Activated naive CD4-positive, alpha-beta T cell (primary cell): ENCODE results near the gene APLNR.

ENCODE experiments used
- DNase-seq, 4 experiments: peaks; one replicate each; lab custom pipeline; 2025; lab: John Stamatoyannopoulos, UW

Gene APLNR

DNA sequence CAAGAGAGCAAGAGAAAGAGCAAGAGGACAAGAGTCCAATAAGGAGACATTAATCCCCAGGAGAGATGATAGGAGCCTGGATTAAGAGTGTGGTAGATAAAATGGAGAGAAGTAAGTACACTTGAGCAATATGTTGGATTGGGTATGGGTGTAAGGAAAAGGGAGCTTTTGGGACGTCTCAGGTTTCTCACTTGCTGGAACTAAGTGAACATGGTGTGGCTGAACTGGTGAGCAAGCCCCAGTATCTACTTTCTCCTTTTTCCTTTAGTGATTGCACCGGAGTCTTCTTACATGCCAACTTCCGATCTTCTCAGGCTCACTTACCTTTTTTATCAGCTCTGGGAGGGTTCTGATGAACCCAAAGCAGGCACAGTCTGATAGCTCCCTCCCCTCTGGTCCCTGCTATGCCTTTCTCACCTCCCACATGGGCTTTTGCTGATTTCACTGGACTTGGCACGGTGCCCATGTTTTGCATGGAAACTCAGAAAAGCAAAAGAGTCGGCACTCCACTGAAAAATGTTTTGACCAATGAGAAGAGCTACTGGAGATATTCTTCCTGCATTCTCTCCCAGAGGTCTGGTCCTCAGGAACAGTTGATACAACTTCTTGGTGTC, 14.5 kb upstream of the APLNR start:
- no peak for DNase-seq

DNA sequence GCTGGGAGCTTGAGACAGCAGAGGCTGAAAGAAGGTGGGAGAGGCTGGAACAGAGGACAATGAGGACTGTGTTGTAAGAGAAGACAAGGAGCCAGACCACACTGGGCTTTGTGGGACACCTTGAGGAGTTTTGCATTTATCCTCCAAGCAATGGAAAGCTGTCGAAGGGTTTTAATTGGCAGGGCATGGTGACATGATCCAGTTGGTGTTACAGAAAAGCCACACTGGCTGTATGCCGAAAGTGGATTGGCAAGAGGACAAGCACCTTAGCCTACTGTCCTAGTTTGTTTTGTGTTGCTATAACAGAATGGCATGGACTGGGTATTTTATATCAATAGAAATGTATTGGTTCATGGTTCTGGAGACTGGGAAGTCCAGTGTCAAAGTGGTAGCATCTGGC, 14.0 kb upstream of the APLNR start:
- no peak for DNase-seq

DNA sequence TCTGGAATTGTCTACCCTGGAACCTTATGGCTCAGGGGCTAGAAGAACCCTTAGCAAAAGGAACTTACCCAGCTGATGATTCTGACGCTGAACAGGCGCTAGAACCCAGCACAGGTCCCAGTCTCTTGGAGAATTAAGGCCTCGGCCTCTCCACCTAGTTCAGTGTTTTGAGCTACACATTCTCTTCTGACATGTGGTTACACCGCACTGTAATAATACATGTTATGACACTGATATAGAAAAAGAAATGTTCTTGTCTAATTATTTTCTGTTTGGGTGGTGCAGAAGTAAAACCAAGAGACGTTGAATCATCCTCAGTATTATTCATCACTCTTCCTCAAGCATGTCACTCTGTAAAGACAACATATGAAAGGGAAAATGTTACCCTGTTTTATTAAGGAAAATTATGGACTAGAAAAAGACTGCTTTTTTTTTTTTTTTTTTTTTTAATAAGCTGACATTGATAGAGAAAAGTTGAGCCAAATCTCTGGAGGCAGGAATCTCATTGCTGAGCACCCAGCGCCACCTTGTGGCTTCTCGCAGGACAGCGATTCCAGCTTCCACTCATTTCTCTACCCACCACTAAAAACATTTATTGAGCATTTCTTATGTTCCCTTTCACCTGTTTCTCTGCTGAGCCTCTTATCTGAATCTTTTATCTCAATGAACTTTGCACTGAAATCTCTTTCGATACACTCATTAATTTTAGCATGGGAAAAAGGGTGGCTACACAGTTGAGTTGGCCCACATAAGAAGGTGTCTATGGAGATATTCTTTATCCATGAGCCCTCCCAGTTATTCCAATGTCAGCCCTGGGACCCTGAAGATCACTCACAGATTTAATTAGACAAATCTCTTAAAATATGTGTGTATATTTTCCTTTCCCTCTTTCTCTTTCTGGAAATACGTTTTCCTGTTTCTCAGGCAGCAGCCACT, 12.6 kb upstream of the APLNR start:
- DNase-seq, result peak in 1 of 4 experiments; percentile 14

DNA sequence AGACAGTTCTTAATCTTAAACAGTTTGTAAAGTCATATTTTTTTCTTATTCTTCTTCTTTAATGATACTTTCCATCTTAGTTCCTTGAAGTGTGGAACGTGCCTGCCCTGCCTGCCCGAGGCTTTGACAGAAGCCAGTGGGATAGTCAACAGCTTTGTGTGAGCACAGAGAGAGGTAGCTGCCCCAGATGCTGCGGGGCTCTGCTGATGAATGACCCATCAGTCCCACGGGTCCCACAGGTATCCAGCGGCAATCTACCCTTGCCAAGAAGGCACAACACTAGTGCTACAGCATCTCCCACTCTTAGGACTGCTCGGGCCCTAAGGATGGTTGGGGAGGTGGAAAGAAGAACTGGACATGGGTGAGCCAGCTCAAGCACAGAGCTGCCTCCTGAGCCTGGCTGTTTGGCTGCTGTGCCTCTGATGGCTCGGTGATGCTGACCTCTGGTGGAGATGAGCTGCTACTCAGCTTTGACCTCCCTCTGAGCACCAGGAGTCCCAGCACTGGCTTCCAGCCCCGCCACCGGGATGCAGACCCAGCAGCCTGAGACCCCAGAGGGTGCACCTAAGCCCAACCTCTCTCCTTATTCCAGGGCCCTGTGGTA, 11.8 kb upstream of the APLNR start:
- DNase-seq, result no peak

DNA sequence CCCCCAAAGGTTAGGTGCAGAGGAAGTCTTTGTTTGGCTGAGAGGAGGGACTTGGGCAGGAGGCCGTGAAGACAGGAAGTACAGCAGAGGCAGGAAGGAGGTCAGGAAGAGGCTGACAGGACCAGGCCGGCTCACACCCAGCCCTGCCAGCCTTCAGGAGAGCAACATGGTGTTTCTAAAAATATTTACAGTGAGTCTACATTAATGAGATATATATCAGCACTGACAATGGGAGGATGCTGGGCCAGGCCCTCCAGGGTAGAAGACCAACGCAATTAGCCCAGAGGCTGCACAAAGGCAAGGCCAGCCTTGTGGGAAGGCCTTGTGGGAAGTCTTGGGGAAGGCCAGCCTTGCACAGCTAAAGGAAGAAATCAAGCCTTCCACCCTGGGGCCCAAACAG, 7.9 kb upstream of the APLNR start:
- DNase-seq, result no peak

DNA sequence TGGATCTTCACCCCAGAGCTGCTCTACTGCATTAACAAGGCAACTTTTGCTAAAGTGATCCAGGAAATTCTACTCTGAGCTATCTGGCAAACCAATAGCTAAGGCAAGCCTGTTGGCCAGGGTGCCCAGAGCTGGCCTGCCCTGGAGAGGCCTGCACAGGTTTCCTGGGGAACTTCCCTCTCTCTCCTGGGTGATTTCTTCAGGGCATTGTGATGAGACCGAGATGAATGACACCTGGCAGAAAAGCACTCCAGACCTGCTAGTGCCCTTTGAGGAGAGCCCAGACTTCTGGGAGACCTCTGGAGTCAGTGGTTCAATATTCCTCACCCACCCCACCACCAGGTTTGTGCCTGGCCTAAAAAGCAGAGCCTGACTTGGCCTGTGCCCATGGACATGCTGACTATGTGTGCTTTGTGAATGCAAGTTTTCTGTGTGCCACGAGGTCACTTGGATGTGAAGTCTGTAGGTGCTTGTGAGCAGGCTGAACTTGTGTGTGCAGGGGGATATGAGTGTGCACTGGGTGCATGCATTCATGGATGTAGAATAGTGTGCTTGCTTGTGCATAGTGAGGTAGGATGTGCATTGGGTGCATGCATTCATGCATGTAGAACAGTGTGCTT, 4.4 kb upstream of the APLNR start:
- DNase-seq, result no peak

DNA sequence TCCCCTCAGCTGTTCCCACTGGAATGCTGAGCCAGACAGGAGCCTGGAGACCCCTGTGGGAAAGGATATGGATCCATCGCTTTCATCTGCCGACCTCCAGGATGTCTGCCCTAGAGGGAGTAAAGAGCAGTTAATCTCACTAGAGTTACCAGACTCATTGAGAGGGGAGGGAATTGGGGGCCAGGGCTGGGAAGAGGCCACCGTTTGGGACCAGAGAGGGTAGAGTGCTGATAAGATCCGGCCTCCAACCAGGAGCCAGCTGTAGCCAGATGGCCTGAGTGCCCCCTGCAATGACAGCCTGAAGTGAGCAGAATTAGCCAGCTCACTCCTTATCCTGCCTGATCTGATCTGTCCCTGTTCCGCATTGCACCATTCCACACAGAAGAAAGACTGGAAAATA, 3.7 kb upstream of the APLNR start:
- no peak for DNase-seq

DNA sequence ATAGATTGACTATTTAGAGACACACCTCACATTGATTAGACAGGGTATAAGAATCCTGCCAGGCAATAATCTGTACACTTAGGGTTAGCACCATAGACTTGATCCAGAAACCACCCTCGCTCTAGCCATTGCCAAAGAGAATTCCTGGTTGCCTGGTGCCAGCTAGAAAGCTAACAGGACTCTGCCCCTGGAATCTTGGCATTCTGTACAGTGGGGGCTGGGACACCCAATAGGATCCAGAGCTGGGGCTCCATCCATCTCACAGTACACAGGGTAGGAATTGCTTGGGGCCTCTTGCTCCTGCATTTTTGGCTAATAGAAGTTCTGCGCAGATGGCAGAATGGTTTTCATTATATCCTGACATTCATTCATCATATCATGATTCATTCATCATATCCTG, 3.0 kb upstream of the APLNR start:
- no peak for DNase-seq

DNA sequence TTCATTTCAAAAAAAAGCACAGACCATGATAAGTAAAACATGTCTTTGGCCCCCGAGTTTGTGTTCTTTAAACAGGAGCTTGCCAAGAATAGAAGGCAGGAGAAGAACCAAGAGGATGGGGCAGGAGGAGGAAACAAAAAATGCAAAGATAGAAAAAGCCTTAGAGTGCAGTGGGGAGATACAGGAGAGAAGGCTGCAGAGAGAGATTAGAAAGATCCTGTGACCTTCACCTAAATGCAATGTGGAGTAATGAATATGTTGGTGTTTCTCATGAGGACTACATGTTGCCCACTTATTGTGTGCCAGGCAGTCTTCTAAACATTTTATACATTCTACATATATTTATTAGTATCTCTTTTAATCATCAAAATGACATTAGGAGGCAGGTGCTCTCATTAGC, 2.3 kb upstream of the APLNR start:
- DNase-seq, result no peak

DNA sequence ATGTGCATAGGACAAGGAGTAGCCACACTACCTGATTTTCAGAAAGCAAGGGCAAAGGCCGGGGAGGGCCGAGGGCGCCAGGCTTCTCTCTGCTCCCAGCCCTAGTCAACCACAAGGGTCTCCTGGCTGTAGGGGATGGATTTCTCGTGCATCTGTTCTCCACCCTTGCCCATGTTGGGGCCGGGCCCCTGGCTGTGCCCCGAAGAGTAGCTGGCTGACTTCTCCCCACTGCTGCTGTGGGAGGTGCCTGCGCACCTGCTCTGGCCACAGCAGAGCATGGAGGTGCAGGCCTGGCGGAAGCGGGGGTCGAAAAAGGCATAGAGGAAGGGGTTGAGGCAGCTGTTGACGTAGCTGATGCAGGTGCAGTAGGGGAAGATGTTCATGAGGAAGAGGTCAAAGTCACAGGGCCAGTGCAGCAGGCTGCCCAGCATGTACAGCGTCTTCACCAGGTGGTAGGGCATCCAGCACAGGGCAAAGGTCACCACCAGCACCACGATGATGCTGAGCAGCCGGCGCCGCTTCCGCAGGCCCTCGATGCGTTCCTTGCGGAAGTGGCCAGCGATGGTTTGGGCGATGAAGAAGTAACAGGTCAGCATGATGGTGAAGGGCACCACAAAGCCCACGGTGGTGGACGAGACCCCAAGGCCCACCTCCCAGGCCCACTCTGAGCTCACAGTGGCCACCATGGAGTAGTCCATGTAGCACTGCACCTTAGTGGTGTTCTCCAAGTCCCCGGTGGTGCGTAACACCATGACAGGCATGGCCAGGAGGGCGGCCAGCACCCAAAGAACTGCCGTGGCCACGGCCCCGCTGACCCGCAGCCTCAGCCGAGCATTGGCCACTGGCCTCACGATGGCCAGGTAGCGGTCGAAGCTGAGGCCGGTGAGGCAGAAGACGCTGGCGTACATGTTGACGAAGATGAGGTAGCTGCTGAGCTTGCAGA, 1.0 kb downstream of the APLNR start:
- DNase-seq, result no peak

DNA sequence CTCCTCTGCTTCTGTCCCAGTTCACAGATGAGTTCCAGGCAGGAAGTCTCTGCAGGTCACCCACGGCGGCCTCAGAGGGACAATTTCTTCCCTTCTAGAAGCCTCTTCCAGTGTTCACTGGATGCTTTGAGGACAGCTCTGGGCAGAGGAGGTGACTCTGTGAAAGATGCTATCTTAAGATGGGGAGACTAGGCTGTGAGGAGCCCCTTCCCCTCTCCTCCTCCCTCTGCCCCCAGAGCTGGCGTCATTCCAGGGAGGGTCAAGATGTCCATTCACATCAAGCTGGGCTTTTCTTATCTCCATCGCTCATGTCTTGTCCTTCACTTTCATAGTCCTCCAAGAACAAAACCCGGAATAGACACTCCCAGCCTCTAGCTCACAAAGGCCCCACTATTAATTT, 3.3 kb downstream of the APLNR start:
- no peak for DNase-seq

DNA sequence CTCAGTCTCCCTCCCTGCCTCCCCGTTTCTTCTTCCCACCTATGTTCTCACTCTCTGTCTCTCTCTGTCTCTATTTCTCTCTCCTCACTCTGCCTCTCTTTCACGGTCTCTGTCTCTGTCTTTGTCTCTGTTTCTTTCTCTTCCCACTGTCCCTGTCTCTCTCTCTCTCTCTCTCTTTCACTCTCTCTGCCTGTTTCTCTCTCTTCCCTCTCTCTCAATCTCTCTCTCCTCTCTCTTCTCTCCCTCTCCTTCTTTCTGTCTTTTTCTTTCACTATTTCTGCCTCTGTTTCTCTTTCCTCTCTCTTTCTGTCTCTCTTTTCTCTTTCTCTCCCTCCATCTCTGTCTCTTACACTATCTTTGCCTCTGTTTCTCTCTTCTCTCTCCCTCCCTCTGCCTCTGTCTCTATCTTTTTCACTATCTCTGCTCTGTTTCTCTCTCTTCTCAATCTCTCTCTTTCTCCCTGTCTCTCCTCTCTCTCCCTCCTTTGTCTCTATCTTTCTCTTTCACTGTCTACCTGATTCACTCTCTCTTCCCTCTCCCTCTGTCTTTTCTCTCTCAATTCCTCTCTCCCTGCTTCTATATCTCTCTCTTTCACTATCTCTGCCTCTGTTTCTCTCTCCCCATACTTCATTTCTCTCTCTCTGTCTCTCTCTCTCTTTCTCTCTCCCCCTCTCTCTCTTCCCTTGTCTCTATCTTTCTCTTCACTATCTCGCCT, 5.4 kb downstream of the APLNR start:
- no peak for DNase-seq

DNA sequence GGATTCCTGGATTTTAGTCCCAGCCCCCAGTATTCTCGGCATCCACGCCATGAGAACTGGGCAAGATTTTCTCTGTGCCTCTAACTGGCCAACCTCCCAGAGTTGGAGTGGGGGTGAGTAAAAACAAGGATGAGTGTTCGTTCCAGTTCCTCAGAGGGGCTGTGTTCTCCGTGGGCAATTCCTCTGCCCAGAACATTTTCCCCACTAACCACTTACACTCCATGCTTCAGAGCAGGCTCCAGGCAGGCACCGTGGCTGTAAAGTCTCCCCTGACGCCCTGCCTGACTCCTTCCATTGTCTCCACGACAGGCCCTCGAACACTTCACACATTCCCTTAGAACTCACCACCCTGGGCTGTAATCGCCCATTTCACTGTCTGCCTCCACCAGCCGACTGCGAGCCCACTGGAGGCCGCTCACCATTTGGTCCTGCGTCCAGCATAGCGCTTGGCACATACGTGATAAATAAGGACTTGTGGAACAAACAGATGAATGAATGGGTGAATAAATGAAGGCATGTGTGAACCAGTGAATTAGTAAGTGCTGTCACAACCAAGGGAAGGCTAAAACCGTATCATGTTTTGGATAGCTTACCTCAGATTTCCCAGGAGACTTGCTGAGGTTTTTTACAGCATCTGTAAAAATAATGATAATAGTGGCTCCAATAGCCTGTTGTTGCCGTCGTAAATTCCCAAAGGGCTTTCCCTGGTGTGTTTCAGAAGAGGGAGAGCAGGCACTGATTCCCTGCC, 6.1 kb downstream of the APLNR start:
- no peak for DNase-seq

DNA sequence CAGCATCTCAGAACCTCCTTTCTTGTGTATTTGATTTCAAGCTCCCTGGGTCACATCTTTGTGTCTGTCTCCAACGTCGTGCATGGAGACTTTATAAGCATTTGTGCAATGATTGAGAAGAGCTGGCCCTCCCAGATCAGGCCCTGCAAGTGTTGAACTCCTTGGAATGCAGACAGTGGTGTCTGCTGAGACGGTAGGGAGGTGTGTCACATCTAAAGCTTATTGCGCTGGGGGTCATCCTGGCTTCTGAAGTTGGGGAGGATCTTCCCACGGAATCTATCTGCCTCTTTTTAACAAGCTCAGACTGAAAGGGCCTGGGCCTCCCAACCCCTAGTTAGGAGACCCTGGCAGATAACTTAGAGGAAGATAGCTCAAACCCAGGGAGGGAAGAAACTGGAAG, 6.7 kb downstream of the APLNR start:
- no peak for DNase-seq

DNA sequence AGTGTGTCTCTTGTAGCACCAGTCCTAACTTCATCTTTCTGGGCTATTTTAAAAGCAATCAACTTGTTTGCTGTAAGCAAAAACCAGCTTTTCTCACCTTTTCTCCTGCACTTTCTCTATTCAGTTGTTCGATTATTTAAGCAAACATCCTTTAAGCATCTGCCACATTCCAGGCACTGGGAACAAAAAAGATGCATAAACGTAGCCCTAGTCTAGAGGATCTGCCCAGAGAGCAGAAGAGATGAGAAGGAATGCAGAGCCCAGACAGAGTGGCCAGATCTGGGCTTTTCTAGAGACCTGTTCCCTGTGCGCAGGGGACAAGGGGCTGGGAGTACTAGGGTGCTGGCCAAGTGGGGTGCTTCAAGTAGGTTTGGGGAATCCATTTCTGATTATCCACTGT, 8.4 kb downstream of the APLNR start:
- no peak for DNase-seq

DNA sequence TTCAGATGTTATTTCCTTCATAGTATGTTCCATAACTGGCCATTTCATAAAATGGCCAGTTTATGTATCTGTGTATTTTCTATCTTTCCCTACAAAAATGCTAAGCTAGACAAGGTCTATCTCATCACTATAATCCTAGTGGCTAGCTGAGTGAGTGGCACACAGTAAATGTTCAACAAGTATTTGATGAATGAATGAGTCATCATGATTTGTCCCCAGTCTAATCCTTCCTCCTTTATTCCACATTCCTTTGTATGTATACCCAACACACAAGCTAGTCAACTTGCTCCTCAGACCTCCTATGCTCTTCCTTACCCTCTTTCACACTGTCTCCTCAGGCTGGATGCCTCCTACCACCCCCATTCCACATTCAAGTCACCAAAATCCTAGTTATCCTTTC, 12.5 kb downstream of the APLNR start:
- DNase-seq, result no peak

DNA sequence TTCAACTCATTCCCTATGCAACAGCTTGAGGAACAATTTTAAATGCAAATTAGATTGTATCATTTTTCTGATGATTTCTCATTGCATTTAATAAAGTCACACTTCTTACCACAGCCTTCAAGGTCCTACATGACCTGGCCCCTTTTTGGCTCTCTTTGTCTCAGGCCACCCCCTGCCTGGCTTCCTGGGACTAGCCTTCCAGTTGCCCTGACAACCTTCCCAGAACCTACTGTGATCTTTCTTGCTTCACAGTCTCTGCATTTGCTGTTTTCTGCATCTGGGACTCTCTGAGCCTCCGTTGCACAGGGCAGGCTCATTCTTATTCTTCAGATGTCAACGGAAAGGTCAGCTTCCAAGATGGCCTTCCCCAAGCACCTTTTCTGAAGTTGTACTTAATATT, 12.9 kb downstream of the APLNR start:
- no peak for DNase-seq

DNA sequence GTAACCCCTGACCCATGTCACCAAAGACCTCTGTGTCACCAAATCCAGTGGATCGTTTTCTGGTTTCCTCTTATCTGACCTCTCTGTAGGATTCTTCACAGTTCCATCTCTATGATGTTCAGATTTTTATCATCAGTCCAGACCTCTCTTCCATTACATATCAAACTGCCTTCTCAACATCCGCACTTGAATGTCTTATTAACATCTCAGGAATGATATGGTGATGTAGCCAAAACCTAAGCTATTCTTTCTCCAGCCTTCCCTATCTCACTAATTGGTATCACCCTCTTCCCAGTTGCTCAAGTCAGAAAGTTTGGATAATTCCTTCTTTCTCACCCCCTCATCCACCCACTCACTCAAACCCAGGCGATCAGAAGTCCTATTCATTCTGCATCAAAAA, 13.4 kb downstream of the APLNR start:
- no peak for DNase-seq

DNA sequence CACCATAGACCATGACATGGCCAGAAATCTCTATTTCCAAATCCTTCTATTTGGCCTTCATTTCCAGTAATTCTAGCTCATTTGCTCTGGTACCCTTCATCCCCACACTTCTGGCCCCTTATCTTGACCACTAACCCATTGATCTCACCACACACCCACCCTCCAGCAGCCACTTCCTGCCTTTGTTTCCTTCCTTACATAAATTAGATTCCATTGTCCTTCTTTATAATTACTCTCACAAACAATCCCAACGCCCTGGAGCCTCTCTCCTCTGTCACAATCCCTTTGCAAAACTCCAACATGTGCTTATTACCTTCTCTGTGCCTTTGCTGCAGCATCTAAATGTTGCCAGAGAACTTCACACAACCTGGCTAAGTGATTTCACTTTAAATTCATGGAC, 14.8 kb downstream of the APLNR start:
- DNase-seq, result no peak

DNA sequence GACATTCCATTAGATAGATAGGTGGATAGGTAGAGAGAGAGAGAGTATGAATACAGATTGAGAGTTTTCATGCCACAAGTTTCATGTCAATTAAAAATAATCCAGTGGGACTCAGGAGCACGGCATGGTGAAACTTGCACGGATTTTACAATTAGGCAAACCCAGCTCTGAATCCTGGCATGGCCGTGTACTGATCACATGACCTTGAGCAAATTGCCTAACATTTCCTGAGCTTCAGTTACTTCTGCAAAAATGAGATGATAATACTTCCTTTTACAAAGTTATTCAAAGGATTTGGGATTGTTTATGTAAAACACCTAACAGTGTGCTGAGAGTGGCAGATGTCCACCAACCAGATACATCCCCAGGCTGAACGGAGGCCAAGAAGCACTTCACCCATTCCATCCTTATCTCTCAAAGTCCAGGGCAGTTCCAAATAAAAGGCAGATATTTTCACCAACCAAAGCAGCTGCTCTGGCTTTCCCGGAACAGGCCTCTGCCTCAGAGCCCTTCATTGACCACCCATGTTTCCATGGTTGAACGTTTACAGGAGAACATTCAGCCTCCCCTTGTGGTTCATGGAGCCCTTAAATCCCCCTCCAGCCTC, 17.9 kb downstream of the APLNR start:
- no peak for DNase-seq
